ENCODE measurements around the gene UBXN2A. TPM values are rescaled to one million over a fixed set of nuclear protein-coding genes. Genes with fewer than 3 reads are reported as not detected.

The UBXN2A gene
- total RNA-seq, 1 experiment from 2014 or later, result 18.8 TPM

DNA sequence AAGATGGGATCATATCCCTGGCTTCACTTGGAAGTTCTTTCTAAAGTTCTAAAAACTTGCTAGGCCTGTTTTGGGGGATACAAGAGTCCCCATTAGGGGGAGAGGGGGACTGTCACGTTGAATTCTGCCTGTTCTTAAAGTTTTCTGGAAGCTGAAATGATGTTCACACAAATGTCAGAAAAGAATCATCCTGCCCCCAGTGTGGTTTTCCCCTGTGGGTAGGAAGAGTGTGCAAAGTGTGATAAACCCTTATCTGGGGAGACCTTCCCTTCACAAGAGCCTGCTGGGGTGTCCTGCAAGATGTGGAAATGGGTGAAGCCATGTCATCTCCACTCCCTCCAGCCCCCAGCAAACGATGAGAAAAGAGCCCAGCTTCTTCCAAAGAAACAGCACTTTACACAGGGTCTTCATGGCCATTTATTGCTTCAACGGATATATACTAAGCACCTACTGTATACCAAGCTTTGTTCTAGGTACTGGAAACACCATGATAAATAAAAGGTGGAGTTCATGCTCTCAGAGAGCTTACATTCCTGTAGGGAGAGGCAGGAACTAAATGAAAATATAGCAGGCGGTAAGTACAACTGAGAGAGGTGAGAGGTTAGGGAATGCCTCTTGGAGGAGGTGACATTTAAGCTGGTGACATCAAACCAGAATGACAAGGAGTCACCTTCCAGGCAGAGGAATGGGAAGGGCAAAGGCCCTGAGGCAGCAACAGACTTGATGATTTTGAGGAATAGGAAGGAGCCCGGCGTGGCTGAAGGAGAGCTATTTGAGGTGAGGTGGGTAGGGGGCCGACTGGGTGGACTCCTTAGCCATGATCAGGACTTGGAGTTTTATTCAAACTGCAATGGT, 71.2 kb downstream of the UBXN2A start:
- no peak for DNase-seq (ENCODE audit: low read depth)

DNA sequence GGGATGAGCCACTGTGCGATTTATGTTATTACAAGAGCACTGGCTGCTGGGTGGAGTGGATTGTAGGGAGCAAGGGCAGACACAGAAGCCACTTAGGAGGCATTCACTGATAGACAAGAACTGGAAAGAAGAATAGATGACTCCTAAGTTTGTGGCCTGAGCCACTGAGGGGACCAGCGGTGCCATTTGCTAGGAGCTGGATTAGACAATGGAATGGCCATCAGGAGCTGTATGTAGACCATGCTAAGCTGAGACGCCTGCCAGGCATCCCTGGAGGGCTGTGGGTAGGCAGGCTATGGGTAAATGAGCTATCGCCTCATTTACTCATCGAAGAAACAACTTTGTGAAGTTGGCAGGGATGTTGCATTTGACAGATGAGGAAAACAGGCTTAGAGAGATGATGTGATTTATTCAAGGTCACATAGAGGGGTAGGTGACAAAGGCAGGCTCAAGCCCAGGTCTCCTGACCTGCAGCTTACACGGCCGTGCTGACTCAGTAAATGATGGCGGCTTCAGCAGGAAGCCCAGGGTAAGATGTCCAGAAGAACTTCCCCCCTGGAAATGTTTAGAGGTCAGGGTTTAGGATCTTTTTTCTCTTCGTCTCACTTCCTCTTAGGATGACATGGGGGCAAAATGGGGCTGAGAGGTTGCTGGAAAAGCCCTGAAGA, 72.4 kb downstream of the UBXN2A start:
- peak; percentile 12 for DNase-seq (ENCODE audit: low read depth)

DNA sequence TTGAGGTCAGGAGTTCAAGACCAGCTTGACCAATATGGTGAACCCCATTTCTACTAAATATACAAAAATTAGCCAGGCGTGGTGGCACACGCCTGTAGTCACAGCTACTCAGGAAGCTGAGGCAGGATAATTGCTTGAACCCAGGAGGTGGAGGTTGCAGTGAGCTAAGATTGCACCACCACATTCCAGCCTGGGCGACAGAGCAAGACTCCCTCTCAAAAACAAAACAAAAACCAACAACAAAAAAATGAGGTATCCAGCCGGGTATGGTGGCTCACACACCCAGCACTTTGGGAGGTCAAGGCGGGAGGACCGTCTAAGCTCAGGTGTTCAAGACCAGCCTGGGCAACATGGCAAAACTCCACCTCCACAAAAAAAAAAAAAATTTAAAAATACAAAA, 74.6 kb downstream of the UBXN2A start:
- peak; percentile 12 for DNase-seq (ENCODE audit: low read depth)

DNA sequence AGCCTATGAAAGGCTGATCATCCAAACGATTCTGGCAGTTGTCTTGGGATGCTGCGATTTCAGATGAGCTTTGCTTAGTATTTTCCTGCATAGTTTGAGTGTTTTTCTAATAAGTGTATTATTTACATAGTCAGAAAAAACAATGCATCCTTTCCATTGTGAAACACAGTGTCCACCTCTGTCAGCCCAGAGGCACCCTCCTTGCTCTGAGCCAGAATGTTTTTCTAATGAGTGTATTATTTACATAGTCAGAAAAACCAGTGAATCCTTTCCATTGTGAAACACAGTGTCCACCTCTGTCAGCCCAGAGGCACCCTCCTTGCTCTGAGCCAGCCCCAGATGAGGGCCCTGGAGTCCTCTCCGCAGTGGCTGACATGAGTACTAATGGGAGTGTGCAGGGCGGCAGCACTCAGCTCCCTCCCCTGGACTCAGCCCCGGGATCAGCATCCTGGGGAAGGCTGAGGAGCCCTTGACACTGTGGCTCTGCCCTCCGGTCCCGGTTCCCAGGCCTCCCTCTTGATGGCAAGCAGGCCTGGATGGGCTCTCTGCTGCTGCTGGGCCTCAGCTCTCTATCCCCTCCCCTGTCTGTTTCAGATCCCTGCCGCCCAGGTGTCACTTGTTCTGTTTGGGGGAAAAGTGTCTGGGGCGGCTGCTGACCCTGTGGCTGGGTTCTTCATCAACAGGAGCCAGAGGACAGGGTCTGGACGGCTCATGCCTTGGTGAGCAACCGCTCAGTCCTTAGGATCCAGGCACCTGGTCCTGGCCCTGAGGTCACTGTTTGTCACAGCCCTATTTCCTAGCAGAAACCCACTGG, 75.5 kb downstream of the UBXN2A start:
- peak; percentile 89 for DNase-seq (ENCODE audit: low read depth)

DNA sequence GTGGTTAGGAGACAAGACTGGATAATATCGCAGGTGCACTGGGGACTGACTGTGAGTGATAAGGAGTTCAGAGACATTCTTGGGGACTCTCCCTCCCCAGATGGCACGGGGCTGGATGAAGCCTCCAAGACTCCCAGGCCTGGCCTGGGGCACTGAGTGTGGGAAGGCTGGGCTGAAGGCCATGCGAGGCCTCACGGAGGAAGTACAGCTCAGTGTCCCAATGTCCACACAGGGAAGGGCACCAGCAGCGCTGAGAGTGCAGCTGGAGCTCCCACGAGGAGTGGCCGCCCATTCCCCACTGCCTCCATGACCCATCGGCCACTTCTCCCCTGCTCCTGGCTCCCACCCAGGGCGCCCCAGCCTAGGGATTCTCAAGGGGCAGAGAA, 76.1 kb downstream of the UBXN2A start:
- peak; percentile 53 for DNase-seq (ENCODE audit: low read depth)

DNA sequence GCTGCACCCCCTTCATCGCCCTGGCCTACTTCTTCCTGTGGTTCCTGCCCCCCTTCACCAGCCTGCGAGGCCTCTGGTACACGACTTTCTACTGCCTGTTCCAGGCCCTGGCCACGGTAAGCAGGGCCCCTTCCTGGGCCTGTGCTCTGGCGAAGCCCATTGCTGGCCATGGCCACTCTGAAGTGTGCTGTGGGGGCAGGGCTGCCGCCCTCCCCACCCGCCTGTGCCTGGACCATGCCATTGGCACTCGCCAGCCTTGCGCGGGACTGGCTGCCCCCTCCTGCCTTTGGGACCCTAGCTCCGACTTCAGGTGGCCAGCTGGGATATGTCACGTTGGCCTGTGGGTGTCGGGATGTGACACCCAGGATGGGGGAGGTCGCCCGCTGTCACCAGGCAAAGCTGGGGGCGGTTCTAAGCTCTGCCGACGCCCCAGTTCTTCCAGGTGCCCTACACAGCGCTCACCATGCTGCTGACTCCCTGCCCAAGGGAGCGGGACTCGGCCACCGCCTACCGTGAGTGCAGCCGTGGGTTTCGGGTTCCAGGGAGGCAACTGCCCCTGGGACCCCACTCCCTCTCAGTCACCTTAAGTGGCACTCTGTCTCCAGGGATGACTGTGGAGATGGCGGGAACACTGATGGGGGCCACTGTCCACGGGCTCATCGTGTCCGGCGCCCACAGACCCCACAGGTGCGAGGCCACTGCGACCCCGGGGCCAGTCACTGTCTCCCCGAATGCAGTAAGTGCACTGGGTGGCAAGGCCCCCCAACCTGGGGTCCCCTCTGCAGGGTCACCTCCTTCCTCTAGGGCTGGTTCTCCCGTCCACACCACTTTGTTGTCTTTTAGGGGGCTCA, 76.8 kb downstream of the UBXN2A start:
- no peak for DNase-seq (ENCODE audit: low read depth)

DNA sequence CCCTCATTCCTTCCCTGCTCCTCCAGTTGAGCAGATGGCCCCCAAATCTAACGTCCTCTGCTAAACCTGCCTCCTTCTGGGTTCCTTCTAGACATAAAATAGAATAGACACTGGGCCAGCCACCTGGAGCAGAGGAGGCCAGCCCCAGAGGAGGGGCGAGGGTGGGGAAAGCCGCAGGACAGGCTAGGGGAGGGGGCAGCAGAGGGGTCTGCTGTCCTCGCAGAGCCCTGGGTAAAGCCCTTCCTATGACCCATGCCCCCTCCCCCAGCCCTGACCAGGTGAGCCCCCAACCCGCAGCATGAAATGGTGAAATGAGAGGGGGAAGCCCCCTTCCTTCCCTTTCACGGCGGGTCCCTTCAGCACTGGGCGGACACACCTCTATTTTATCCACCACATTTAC, 77.4 kb downstream of the UBXN2A start:
- DNase-seq (ENCODE audit: low read depth), result no peak

DNA sequence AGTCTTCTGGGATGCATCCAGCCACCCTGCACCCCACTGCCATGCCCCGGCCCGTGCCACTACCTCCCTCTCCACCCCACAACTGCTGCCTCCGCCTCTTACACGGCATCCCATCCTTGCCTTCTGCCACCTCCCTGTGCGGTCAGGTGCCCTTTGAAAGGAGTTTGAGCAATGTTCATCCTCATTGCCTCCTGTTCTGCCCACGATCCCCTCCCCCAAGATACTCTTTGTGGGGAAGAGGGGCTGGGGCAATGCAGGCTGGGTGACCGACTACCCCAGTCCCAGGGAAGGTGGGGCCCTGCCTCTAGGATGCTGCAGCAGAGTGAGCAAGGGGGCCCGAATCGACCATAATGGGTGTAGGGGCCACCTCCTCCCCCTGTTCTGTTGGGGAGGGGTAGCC, 78.0 kb downstream of the UBXN2A start:
- no peak for DNase-seq (ENCODE audit: low read depth)

DNA sequence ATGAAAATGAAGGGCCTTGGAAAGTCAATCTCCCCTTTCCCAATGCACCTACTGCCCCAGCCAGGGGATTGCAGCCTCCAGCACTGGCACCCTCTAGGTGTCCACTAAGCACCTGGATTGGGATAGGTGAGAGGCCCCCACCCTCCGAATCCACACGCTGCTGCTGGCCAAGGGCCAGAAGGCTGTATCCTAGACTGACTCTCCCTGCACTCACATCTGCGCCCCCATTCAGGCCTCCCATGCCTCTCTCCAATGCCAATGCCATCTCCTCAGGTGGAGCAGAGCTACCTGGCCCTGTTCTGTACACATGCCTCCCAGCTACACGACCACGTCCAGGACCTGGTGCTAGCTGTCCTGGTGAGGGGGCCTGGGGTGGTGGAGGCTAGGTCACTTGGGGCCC, 79.5 kb downstream of the UBXN2A start:
- DNase-seq (ENCODE audit: low read depth), result no peak

DNA sequence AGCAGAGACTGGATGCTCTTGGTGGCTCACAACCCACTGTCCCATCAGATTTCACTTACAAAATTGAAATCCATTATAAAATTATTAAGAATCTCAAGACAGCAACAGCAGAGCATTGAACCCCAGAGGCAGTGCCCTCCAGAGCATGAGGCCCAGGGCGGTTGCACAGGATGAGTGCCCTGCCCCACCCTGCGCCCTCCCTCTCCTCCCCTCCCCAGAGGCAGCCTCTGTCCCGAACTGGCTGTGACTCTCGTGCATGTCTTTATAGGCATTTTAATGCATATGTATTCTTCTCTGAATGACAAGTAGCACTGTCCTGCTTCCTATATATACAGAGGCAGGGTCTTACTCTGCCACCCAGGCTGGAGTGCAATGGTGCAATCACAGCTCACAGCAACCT, 80.0 kb downstream of the UBXN2A start:
- no peak for DNase-seq (ENCODE audit: low read depth)

DNA sequence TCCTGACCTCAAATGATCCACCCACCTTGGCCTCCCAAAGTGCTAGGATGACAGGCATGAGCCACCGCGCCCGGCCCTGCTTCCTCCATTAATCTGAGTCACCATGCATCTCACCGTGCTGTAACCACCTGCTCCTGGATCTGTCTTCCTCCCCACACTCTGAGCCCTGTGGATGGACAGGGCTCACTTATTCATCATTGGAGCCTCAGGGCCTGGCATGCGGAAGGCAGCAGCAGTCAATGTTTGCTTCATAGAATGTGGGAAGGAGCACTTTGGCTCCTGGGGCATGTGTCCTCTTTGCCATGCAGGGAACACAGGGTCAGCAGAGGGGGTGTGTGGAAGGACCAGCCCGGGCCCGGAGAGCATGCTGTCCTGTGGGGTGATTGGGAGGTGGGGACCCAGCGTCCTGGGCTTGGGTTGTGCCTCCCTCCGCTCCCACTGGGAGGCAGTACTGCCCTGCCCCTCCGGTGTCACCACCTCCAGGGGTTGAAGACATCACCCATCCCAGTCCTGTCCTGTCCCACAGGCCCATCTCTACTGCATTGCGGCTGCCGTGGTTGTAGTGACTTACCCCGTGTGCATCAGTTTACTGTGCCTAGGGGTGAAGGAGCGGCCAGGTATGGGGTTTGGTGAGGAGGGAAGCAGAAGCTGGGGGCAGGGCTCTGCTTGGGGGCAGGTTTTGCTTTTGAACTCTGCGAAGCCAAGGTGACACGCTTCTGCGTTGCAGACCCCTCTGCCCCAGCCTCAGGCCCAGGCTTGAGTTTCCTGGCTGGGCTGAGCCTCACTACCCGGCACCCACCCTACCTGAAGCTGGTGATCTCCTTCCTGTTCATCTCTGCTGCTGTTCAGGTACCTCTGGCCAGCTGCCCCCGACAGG, 81.1 kb downstream of the UBXN2A start:
- DNase-seq (ENCODE audit: low read depth), result peak; percentile 84

DNA sequence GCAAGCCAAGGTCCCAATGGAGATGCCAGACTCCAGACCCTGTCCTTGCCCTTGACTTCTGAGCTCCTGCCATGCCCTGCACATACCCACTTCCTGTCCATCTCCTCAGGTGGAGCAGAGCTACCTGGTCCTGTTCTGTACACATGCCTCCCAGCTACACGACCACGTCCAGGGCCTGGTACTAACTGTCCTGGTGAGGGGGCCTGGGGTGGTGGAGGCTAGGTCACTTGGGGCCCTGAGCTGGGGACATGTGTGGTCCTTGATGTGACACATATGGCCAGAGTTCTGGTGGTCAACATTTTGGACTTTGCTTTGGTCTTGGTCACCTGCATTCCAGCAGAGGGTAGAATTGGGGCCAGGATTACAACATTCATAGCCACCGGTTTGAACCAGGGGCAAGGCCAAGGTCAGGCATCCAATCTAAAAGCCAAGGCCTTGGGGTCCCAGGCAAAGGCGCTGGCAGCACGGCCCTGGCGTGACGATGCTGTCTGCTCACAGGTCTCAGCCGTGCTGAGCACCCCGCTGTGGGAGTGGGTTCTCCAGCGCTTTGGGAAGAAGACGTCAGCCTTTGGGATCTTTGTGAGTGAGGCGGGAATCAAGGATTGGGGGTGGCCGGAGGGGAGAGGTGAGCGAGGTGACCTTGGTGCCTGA, 82.2 kb downstream of the UBXN2A start:
- DNase-seq (ENCODE audit: low read depth), result no peak

DNA sequence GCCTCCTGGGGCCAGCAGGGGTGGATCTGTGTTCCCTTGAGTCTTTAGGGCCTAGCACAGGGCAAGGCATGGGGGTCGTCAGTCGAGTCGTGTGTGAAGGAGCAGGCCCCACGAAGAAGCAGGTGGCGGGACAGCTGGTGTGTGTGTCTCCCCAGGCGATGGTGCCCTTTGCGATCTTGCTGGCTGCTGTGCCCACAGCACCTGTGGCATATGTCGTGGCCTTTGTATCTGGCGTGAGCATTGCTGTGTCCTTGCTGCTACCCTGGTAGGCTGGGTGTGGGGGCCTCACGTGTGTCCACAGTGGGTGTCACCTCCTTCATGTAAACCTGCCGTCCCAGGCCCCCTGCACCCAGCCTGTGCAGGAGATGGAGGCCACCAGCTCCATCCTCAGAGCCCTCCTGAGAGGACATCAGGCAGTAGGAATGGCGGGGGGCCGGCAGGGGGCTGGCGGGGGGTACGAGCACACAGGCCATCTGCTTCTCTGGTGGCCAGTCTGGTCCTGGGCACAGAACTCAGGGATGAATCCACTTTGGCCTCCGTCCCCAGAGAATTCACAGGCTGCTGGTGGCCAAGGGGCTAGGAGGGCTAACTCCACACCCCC, 82.8 kb downstream of the UBXN2A start:
- DNase-seq (ENCODE audit: low read depth), result no peak

DNA sequence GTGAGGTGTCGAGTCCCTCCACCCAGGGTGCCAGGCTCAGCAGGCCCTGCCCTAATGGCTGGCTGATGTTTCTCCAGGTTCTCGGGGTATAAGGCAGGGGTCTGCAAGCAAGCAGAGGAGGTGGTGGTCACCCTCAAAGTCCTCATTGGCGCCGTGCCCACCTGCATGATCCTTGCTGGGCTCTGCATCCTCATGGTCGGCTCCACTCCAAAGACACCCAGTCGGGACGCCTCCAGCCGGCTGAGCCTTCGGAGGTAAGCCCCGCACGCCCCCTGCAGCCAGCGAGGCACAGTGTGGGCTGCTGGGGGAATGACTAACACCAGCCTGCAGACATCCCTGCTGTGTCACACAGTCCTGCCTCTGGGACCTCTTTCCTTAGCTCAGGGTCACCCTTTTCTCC, 83.8 kb downstream of the UBXN2A start:
- no peak for DNase-seq (ENCODE audit: low read depth)

DNA sequence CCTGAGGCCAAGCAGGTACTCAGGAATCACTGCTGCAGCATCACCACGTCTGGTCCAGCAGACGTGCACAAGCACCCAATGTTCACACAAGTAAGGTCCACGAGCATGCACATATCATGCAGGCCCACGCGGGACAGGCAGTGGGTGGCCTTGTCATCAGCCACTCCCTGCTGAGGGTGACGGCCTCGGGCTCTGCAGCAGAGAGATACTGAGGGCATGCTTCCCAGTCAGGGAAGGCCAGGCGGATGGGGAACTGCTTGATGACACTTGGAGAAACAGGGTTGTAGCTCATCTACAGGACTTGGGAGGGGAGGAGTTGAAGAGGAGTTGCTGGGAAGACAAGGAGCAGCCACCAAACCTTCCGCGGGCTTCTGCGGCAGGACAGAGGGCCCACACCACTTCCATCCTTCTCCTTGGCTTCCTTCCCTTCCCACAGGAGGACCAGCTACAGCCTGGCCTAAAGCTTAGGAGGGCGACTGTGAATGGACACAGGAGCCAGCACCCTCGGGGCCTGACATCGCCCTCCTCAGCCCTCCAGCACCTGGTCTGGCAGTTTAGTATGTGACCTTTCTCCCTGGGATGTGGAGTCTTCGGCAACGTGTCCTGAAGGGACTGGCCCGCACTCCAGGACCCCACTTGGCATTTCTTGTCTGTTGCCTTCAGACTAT, 84.9 kb downstream of the UBXN2A start:
- DNase-seq (ENCODE audit: low read depth), result no peak

DNA sequence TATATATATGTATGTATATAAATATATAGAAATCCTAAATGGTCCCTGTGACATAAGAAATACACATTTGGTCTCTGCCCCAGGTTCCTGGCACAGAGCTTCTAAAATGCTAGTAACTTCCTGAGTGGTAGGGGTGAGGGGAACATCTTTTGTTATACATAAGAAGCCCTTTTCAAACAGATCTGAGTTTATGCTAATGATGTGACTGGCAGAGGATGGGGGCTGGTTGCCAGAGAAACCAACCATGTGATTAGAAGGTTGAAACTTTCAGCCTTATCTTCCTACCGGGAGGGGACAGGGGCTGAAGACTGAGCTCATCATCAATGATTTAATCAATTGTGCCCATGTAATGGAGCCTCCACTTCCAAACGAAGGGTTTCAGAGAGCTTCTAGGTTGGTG, 86.0 kb downstream of the UBXN2A start:
- DNase-seq (ENCODE audit: low read depth), result no peak

DNA sequence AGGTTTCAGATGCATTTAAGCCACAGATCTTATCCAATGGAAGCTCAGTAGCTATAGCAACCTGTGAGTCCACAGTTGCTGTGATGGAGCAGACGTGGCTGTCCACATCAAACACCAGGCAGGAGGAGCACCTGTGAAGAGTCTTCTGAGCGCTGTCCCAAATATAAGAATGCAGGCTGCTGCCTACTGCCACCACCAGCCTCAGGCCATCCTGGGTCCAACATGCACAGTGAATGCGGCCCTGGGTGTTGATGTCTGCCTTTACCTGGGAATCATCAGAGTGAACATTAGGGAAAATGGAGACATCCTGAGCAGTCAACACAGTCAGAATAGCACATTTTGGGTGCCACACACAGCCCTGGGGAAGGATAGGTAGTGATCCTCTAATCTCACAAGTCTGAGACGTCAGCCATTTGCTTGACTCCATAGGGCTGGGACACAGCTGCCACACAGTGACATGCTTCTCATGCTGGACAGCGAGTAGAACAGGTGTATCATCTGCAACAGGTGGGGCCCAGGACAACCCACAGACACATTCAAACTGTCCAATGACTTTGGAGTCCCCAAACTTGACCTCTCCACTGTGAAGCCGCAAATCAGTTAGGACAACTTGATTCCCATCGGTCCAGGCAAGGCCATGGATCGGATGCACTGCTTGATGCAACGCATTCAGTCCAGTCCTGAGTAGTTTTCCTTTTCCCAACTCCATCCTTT, 98.7 kb downstream of the UBXN2A start:
- no peak for DNase-seq (ENCODE audit: low read depth)

DNA sequence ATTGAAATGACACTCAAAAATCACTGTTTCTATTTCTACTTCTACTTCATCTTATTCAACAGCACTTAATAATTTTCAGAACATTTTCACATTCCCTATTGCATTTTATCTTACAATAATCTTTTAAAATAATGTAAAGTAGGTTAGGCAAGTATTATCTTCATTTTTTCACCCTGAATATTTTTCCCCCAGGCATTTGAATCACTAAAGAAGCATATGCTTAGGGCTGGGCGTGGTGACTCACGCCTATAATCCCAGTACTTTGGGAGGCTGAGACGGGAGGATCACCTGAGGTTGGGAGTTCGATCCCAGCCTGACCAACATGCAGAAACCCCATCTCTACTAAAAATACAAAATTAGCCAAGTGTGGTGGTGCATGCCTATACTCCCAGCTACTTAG, 100.2 kb downstream of the UBXN2A start:
- no peak for DNase-seq (ENCODE audit: low read depth)
